HepG2 (cell line): ENCODE results near the gene UQCC2. TPM values are rescaled to one million over a fixed set of nuclear protein-coding genes. Genes with fewer than 3 reads are reported as not detected.

Source experiments
- ATAC-seq: fragments of 200-7000 bp; cut with Tn5 transposase; 3 replicates; pipeline ENCODE4 v1.9.1; 2020; ENCODE audit warnings: mild to moderate bottlenecking, moderate library complexity
- BruUV-seq: library from RNA; stranded (reverse); fragments of 400-500 nt; replicated peaks from 2 replicates; lab custom pipeline; 2021; lab: Mats Ljungman, UMichigan
- CTCF ChIA-PET: fragments of 300-600 bp; formaldehyde crosslinking; extraction: SDS; loops from one replicate; lab custom pipeline; 2021; ENCODE audit warnings: low total read pairs, inconsistent platforms, low intra/inter-chr PET ratio; lab: Yijun Ruan, JAX
- POLR2A ChIA-PET: fragments of 350-600 bp; sonication (Branson Sonifier 250); formaldehyde crosslinking; loops from one replicate; lab custom pipeline; 2020; ENCODE audit warnings: antibody characterized with exemption, inconsistent platforms; lab: Yijun Ruan, JAX
- DNase-seq: peaks from one replicate; pipeline ENCODE4 v3.0.0-alpha.2; 2015; ENCODE audit warnings: low spot score
- FAIRE-seq: peaks from 3 replicates; lab custom pipeline; 2011; peaks lifted over from hg19 to GRCh38; lab: Jason Lieb, UNC
- H2AFZ ChIP-seq: one replicate; pipeline ENCODE4 v1.6.1; 2011; ENCODE audit warnings: low read length, inconsistent platforms
- H3K27ac ChIP-seq: fragments of 300-600 bp; 3 replicates; pipeline ENCODE4 v1.8.0; 2011; ENCODE audit warnings: mixed run types, mild to moderate bottlenecking, mixed read lengths, low read length, inconsistent platforms; ENCODE audit not compliant: insufficient read depth; ENCODE audit errors: extremely low read length
- H3K27me3 ChIP-seq, 2 experiments: fragments of 200-600 bp in 1 of 2; 2 replicates in 1 of 2; 3 replicates in 1 of 2; pipeline versions ENCODE4 v1.6.0 to v1.8.0; 2011; ENCODE audit warnings: low read length in 2 of 2, mild to moderate bottlenecking in 2 of 2, moderate library complexity in 2 of 2, inconsistent platforms in 1 of 2; ENCODE audit not compliant: insufficient read depth in 2 of 2, control insufficient read depth in 1 of 2
- H3K36me3 ChIP-seq, 2 experiments: fragments of 200-600 bp in 1 of 2; replicated peaks in 1 of 2; 2 replicates in 1 of 2; 3 replicates in 1 of 2; pipeline versions ENCODE4 v1.5.1 to v1.8.0; 2011; ENCODE audit warnings: low read length in 2 of 2, inconsistent platforms in 1 of 2; ENCODE audit not compliant: insufficient read depth in 2 of 2, control insufficient read depth in 1 of 2
- H3K4me1 ChIP-seq: 2 replicates; pipeline ENCODE4 v1.5.1; 2012; ENCODE audit warnings: low read length, inconsistent platforms; ENCODE audit not compliant: insufficient read depth
- H3K4me2 ChIP-seq: 2 replicates; pipeline ENCODE4 v1.6.0; 2011; ENCODE audit warnings: low read depth, low read length, inconsistent platforms
- H3K4me3 ChIP-seq, 3 experiments: fragments of 200-600 bp in 1 of 3; sonication (generic), shearing (Covaris generic) in 1 of 3; replicated peaks in 1 of 3; 2 replicates each; pipeline ENCODE4 v1.5.1; 2011 to 2016; ENCODE audit warnings: low read length in 3 of 3, inconsistent platforms in 2 of 3, low read depth in 2 of 3, mild to moderate bottlenecking in 2 of 3, control low read depth in 1 of 3, mixed read lengths in 1 of 3; ENCODE audit not compliant: insufficient read depth in 1 of 3
- H3K79me2 ChIP-seq: one replicate; pipeline ENCODE4 v1.6.1; 2011; ENCODE audit warnings: low read length, inconsistent platforms; ENCODE audit not compliant: insufficient read depth
- H3K9ac ChIP-seq: 2 replicates; pipeline ENCODE4 v1.6.0; 2011; ENCODE audit warnings: mild to moderate bottlenecking, low read depth, low read length, inconsistent platforms; ENCODE audit not compliant: insufficient read depth
- H3K9me3 ChIP-seq: 2 replicates; pipeline ENCODE4 v1.5.1; 2012; ENCODE audit warnings: mild to moderate bottlenecking, low read length
- H4K20me1 ChIP-seq: 2 replicates; pipeline ENCODE4 v1.6.0; 2011; ENCODE audit warnings: inconsistent platforms, mild to moderate bottlenecking, low read length, moderate library complexity; ENCODE audit not compliant: insufficient read depth
- DPF2 ChIP-seq: sonication (generic); formaldehyde crosslinking; IDR thresholded peaks from 2 replicates; pipeline ENCODE4 v1.4.0; 2020; ENCODE audit warnings: mild to moderate bottlenecking, low read depth, missing genetic modification reagents, borderline replicate concordance
- MAF1 ChIP-seq: sonication (generic); formaldehyde crosslinking; IDR thresholded peaks from 2 replicates; pipeline ENCODE4 v1.5.0; 2020; ENCODE audit warnings: missing genetic modification reagents, borderline replicate concordance
- RBM39 ChIP-seq: fragments of 200-400 bp; formaldehyde crosslinking; IDR thresholded peaks from one replicate; pipeline ENCODE4 v1.6.1; 2018; ENCODE audit warnings: antibody characterized with exemption, mild to moderate bottlenecking, low read depth, low read length; ENCODE audit not compliant: poor library complexity, severe bottlenecking
- SMAD3 ChIP-seq: sonication (generic); formaldehyde crosslinking; IDR thresholded peaks from 2 replicates; pipeline ENCODE4 v1.4.0; 2020; ENCODE audit warnings: missing genetic modification reagents
- ZFX ChIP-seq: sonication (generic); formaldehyde crosslinking; IDR thresholded peaks from 2 replicates; pipeline ENCODE4 v1.4.0; 2020; ENCODE audit warnings: mild to moderate bottlenecking, low read depth, missing genetic modification reagents, moderate library complexity
- ZNF263 ChIP-seq: sonication (generic); formaldehyde crosslinking; IDR thresholded peaks from 2 replicates; pipeline ENCODE4 v1.4.0; 2020; ENCODE audit warnings: missing genetic modification reagents
- ZNF33A ChIP-seq: sonication (generic); formaldehyde crosslinking; IDR thresholded peaks from 2 replicates; pipeline ENCODE4 v1.5.1; 2020; ENCODE audit warnings: missing genetic modification reagents, mild to moderate bottlenecking, moderate library complexity, borderline replicate concordance
- ZNF451 ChIP-seq: sonication (generic); formaldehyde crosslinking; IDR thresholded peaks from 2 replicates; pipeline ENCODE4 v1.5.0; 2020; ENCODE audit warnings: mild to moderate bottlenecking, missing genetic modification reagents
- ZNF747 ChIP-seq: sonication (generic); formaldehyde crosslinking; IDR thresholded peaks from 2 replicates; pipeline ENCODE4 v1.8.1; 2023; ENCODE audit warnings: missing genetic modification reagents, mild to moderate bottlenecking, borderline replicate concordance
- WGBS: methylation state at CpG from one replicate; pipeline ENCODE4 v1.1.6; 2017; ENCODE audit warnings: low lambda C conversion rate; 5-methylcytosine and 5-hydroxymethylcytosine counted together
- in situ Hi-C: cut with HindIII; loops from 2 replicates; pipeline ENCODE4 v1.10.0; 2017; ENCODE audit warnings: low pct_unique_long_range_greater_than_20kb; ENCODE audit not compliant: extremely low pct_ligation_motif_present
- intact Hi-C: fragments of 100-400 bp; cut with micrococcal nuclease; formaldehyde crosslinking; loops from one replicate; pipeline ENCODE4 v1.10.0; 2022; ENCODE audit not compliant: unreplicated experiment
- polyA plus RNA-seq, 8 experiments: library from polyadenylated mRNA; depleted of rRNA in 3 of 8; stranded (reverse) in 7 of 8; unstranded in 1 of 8; fragments of >200 nt; fragmentation: Illumina TruSeq in 4 of 8; extraction: Trizol in 4 of 8; gene quantifications; 2 replicates each; pipeline versions ENCODE4 v1.2.1 to v1.2.3, GENCODE V29; 2011 to 2016; ENCODE audit warnings: low read depth in 4 of 8, missing spikeins in 1 of 8, mixed read lengths in 1 of 8; ENCODE audit not compliant: insufficient read depth in 1 of 8
- total RNA-seq, 5 experiments: library from RNA; depleted of rRNA; stranded (reverse); fragments of >200 nt; fragmentation: Illumina TruSeq; extraction: Trizol; gene quantifications; 2 replicates each; pipeline ENCODE4 v1.2.3, GENCODE V29; 2016; ENCODE audit warnings: low read depth in 1 of 5
- TF ChIP-seq, protein P1 (sequence below): sonication (generic); formaldehyde crosslinking; IDR thresholded peaks from 2 replicates; pipeline ENCODE4 v1.4.0; 2020; ENCODE audit warnings: mild to moderate bottlenecking, missing genetic modification reagents, borderline replicate concordance

The UQCC2 gene
- total and polyA plus RNA-seq, 2 of the 13 experiments (the other 11 are each of a cell fraction or from before 2014, with no cell fraction given): 82.4 to 238 TPM

DNA sequence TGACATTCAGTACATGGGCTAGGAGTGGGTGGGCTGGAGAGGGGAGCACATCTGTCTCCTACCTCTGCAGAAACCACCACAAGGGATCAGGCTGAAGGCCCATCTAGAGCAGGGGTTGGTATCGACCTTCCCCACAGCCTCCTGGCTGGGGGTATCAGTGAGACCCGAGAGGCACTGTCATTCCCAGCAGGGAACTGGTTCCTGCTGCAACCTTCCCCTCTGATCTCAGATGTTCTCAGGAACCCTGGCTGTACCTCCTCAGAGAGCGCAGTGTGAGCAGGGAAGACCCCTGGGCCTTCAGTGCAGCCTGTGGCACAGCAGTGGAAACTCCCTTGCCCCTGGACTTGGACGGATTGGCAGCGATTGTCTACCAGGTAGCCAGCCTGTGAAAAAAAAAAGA, 27.4 kb upstream of the UQCC2 start:
- Histone ChIP-seq H3K4me1 (peaks cover 20% of the 10 kb centered on the region), H2AFZ (no peak overlapping the region), H3K27ac (no peak overlapping the region), H3K79me2 (no peaks in the 10 kb centered on the region), H3K36me3 (no peaks in the 10 kb centered on the region), H4K20me1 (no peaks in the 10 kb centered on the region), H3K4me3 (no peak overlapping the region), H3K27me3 (no peaks in the 10 kb centered on the region), H3K4me2 (no peak overlapping the region), H3K9me3 (no peaks in the 10 kb centered on the region), H3K9ac (no peak overlapping the region)
- CTCF ChIA-PET: no interaction called here
- ATAC-seq (no peak), DNase-seq (no peak), FAIRE-seq (no peak)
- POLR2A ChIA-PET: interaction anchor here (1.6 to 1.8 kb wide), 2 partner anchors 23 to 28 kb away, joined by 5 to 11 read pairs; partner anchors contain the start of gene UQCC2
- 83% methylated on average over 5 of the region's 5 CpGs for WGBS
- intact Hi-C loops: no loop called here
- no TSS peak for BruUV-seq
- in situ Hi-C loops: no loop called here
- TF ChIP-seq ZNF747 (CRISPR knock-in tag) (no peak), DPF2 (no peak), ZFX (no peak), SMAD3 (CRISPR knock-in tag) (no peak), ZNF33A (CRISPR knock-in tag) (no peak), MAF1 (no peak), RBM39 (no peak), ZNF263 (no peak), ZNF451 (CRISPR knock-in tag) (no peak)
- TF ChIP-seq, protein P1, sequence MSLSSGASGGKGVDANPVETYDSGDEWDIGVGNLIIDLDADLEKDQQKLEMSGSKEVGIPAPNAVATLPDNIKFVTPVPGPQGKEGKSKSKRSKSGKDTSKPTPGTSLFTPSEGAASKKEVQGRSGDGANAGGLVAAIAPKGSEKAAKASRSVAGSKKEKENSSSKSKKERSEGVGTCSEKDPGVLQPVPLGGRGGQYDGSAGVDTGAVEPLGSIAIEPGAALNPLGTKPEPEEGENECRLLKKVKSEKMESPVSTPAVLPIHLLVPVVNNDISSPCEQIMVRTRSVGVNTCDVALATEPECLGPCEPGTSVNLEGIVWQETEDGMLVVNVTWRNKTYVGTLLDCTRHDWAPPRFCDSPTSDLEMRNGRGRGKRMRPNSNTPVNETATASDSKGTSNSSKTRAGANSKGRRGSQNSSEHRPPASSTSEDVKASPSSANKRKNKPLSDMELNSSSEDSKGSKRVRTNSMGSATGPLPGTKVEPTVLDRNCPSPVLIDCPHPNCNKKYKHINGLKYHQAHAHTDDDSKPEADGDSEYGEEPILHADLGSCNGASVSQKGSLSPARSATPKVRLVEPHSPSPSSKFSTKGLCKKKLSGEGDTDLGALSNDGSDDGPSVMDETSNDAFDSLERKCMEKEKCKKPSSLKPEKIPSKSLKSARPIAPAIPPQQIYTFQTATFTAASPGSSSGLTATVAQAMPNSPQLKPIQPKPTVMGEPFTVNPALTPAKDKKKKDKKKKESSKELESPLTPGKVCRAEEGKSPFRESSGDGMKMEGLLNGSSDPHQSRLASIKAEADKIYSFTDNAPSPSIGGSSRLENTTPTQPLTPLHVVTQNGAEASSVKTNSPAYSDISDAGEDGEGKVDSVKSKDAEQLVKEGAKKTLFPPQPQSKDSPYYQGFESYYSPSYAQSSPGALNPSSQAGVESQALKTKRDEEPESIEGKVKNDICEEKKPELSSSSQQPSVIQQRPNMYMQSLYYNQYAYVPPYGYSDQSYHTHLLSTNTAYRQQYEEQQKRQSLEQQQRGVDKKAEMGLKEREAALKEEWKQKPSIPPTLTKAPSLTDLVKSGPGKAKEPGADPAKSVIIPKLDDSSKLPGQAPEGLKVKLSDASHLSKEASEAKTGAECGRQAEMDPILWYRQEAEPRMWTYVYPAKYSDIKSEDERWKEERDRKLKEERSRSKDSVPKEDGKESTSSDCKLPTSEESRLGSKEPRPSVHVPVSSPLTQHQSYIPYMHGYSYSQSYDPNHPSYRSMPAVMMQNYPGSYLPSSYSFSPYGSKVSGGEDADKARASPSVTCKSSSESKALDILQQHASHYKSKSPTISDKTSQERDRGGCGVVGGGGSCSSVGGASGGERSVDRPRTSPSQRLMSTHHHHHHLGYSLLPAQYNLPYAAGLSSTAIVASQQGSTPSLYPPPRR (CRISPR knock-in tag): no peak
